GM19193 (cell line): ENCODE results near the gene CYB5RL.

Experiments
- POLR2A ChIP-seq: IDR thresholded peaks from 4 replicates; pipeline ENCODE4 v1.6.1; 2011; ENCODE audit not compliant: insufficient read depth, insufficient read length; ENCODE audit errors: extremely low read depth

The CYB5RL gene

DNA sequence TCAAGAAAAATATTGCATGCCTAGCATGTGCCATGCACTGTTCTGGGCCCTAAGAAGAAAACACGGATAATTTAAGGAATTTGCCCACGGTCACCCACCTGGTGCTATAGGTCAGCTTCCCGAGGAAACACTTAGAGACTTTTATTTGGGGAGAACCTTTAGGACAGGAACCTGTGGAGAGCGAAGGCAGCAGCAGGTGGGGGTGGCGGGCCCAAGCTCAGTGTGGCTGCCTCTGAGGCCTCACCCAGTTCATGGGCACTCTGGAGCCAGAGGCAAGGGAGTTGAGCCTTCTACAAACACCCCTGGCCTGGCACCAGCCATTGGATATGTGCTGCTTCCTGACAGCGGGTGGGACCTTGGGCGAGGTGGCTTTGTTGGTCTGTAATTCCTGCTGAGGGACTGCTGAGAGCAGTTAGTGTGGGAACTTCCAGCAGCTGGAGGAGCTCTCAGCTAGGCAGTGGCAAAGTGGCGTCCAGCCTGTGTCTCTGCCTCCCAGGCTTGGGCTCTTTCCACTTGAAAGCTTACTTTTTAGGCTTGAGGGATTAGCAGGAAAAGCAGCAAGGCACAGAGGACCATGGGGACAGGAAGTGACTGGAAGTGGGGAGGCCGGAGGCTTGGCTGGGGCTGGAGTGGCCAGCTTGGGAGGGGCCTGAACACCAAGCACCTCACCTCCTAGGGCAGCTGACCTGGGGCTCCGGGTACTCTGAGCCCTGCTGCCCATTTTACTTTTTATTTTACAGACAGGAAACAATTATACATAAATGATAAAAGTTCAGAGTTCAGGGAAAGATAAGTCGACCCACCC, 19.3 kb upstream of the CYB5RL start:
- no peak for TF ChIP-seq POLR2A

DNA sequence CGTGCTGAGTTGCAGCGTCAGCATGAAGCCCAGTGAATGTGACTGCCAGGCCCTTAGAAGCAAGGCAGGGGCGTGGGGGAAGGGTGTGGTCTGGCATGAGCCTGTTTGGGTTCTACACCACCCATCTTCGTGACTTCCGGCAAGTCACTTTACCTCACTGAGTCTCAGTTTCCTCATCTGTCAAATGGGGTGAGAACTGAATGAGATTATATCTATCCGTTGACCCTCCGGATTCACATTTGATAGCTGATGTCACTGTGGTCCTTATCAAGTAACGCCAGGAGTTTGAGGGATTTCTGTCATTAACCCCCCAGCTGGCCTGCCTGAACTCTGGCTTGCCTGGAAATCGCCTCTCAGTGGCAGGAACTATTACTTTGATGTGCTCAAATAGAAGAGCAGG, 15.7 kb upstream of the CYB5RL start:
- no peak for TF ChIP-seq POLR2A

DNA sequence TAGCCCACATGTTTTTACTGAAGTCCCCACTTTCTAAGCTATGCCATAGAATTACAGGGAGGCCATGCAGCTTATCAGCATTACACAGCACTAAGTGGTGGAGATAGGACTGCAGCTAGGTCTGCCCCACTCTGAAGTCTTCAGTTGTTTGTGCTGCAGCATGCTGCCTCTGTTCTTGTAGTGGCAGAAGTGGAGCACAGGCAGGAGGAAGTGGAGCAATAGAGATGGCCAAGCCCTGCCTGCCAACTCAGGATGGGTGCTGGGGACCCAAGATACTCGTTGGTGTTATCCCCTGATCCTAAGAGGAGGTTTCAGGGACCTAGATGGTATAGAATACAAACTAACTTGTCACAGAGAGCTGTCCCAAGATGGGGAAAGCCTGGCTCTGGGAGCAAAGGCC, 13.0 kb upstream of the CYB5RL start:
- TF ChIP-seq POLR2A: no peak

DNA sequence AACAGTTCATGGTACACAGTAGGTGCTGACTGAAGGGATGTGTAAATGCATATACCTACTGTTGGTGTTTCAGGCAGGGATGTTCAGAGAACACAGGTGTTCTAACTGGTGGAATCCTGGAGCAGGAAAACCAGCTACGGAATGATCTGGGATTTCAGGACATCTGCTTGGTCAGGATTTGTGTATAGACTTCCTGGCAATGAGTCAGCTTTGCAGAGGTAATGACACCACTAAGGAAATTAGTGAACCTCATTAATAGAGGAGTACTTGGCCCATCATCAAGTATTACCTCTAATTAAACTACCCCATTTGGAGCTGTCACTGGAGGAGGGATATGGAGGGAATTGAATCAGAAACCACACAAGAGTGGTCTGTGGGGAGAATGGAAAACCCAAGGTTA, 7.5 kb upstream of the CYB5RL start:
- TF ChIP-seq POLR2A: no peak

- no peak for TF ChIP-seq POLR2A
These were observed 4.4 kb upstream of the CYB5RL start for GRCh38 chr1:54204199-54204598.

DNA sequence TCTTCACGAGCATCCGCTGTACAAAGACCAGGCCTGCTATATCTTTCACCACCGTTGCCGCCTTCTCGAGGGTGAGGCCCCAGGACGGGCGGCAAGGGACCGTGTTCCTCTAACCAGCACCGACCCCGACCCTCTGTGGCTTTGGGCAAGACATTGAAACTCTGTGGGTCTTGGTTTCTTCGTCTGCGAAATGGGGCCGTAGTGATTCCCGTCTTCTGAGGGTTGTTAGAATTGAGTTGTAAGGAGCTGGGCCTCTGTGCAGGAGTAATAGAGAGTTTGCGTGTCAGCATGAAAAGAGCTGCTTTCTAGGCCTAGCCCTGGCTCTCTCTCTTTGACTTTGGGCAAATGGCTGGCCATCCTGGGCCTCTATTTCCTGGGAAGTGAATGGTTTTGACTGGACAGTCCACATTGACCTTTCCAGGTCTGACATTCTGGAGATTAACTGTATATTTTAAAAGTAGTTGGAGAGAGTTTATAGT, 728 bp upstream of the CYB5RL start:
- no peak for TF ChIP-seq POLR2A

DNA sequence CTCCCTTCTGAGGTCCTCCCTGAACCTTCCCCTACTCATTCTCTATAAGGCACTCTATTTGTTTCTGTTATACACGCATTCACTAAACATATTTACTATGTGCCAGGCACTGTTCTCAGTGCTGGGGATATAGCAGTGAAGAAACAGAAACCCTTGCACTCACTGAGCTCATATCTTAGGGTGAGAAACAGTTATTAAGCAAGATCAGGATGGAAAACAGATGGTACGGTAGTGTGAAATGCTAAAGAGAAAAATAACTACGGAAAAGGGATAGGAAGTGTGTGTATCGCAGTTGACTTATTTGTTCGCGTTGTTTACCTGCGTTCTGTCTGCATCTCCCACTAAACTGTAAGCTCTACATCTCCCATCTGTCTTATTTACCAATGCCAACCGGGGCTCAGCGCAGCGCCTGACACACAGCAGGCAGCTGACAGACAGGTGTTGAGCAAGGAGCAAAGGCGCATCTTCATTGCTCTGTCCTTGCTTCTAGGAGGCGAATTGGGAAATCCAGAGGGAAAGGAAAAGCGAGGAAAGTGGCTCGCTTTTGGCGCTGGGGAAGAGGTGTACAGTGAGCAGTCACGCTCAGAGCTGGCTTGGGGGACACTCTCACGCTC, 572 bp downstream of the CYB5RL start:
- TF ChIP-seq POLR2A: no peak

DNA sequence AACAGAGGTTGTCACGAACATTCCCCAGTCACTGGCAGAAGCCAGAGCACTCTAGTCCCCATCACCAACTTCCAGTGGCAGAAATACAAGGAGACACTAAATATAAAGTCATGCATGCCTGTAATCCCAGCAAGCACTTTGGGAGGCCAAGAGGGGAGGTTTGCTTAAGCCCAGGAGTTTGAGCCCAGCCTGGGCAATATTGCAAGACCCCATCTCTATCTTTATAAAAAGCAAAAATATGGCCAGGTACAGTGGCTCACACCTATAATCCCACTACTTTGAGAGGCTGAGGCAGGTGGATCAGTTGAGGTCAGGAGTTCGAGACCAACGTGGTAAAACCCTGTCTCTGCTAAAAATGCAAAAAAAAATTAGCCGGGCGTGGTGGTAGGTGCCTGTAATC, 6.4 kb downstream of the CYB5RL start:
- no peak for TF ChIP-seq POLR2A

DNA sequence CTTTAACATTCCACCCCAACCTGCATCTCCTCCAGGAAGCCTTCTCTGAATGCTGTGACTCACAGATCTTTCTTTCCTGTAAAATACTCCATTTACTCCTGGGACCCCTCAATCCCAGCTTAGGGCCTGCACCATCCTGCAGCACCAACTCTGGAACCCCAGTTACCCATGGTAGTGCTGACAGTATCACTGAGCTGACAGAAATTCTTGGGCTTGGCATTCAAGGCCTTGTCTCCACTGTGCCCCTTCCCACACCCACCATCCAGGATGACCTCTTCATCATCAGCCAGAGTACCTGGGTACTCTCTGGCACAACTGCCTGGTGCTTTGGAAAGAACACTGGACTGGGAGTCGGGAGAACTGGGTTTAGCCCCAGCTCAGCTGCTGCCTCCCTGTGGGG, 8.3 kb downstream of the CYB5RL start:
- TF ChIP-seq POLR2A: no peak

GRCh38 chr1:54190526-54190925, 9.3 kb downstream of the CYB5RL start:
- TF ChIP-seq POLR2A: no peak

DNA sequence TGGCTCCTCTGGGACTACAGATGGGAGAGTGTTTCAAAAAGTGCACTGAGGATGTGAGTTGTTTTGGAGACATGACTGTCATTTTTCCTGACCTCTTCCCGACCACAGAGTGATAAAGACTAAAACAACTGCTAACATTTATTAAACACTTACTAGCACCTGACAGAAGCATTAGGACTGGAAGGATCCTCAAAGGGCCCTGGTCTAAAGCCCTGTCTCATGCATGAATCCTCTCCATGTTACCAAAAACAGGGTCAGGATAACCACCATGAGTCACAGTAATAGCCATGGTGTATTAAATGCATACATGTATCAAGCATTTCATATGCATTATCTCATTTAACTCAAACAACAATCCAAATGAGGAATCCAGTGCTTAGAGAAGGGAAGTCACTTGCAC, 11.5 kb downstream of the CYB5RL start:
- no peak for TF ChIP-seq POLR2A

DNA sequence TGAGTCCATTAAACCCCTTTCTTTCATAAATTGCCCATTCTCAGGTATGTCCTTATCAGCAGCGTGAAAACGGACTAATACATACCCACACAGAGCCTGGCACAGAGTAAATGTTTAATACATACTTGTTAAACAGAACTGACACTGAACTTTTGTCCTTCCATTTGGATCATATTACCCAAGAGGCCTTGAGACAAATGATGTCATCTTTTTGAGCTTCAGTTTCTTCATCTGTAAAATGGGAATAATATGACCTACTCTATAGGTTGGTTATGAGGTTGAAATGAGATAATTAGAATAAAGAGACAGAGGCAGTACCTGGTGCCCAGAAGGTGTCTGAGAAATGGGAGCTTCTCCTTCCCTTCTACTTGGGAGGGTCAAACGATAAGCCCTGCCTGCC, 13.8 kb downstream of the CYB5RL start:
- no peak for TF ChIP-seq POLR2A

DNA sequence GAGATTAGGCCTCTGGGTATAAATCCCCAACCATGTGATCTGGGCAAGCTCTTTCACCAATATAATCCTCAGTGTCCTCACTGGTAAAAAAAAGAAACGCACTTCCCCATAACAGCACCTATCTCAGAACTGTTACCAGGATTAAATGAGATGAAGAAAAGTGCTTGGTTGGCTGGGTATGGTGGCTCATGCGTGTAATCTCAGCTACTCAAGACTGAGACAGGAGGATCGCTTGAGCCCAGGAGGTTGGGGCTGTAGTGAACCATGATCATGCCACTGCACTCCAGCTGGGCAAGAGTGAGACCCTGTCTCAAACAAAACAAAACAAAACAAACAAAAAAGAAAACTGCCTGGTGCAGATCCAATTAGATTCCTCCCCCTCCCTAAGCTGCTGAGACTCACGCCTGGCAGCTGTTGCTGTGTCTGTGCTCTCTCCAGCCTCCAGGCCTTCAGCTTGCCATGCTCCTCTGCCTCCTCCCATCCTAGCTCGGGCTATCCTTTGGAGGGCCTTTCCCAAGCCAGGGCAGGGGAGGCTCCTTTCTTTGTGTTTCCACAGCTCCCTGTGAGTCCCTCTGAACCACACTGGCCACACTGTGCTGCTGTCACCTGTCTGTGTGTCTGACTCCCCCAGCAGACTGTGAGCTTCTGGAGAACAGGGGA, 19.0 kb downstream of the CYB5RL start:
- no peak for TF ChIP-seq POLR2A

DNA sequence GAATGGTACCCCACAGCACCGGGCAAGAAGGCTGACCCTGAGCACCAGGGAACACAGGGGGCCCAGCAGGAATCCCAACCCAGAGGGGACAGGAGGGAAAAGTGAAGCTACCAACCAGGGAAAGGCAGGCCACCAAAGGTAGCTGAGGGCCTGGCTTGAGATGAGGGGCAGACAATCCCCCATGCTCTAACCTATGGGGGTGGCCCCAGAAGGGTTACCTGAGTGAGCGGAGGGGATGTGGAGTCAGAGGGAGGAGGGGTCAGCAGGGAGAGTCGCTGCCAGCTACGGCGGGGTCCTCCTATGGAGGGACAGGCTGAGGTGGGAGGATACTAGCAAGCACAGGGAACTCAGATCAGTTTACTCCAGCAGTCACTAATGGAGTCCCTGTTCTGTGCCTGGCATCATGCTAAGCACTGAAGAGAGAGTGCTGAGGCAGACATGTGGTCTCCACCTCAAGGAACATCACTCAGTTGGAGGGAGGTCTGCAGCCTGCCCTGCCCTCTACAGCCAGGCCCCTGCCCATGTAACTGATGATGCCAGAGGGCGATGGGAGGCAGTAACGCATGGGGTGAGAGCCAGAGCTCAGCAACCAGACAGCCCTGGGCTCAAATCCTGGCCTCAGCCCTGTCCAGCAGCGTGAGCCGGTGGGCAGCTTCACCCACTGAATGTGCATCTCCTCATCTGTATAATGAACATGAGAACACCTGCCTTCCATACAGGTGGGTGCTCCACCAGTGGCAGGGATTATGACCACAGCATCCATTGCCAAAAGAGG, 21.3 kb downstream of the CYB5RL start:
- no peak for TF ChIP-seq POLR2A

DNA sequence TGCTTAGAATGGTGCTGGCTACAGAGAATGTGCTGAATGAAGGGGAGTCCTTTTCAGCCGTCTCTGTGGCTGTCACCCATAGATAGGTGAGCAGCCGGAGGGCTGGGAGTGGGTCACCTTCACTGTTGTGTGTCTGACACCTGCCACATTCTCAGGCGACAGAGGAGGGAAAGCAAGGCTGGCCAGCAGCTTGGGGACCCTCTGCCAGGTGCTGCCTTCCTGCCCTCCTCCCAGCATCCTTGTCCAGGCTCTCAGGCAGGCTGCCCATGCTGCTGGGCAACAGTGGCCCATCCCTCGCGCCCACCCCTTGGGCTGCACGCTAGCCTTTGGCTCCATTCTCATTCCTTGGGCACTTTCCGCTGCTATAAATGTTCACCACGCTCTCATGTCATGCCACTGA, 22.1 kb downstream of the CYB5RL start:
- no peak for TF ChIP-seq POLR2A
